GM12878 (cell line): Measurements from ENCODE around the gene GRM7. TPM values are rescaled to one million over a fixed set of nuclear protein-coding genes. Genes with fewer than 3 reads are reported as not detected.

Experiments used
- ATAC-seq: fragments of 200-7000 bp; cut with Tn5 transposase; 3 replicates; pipeline ENCODE4 v1.9.1; 2020; ENCODE audit warnings: mild to moderate bottlenecking, moderate library complexity
- BruUV-seq: library from RNA; stranded (reverse); fragments of 400-500 nt; replicated peaks from 2 replicates; lab custom pipeline; 2021; lab: Mats Ljungman, UMichigan
- CTCF ChIA-PET: fragments of 300-600 bp; sonication (Branson Sonifier 250); formaldehyde crosslinking; extraction: SDS; loops from one replicate; lab custom pipeline; 2021; ENCODE audit warnings: inconsistent platforms; lab: Yijun Ruan, JAX
- POLR2A ChIA-PET: fragments of 350-600 bp; formaldehyde crosslinking; extraction: SDS; loops from one replicate; lab custom pipeline; 2021; ENCODE audit warnings: inconsistent platforms; lab: Charles Lee
- RAD21 ChIA-PET: fragments of 300-600 bp; sonication (Branson Sonifier 250); formaldehyde crosslinking; loops from one replicate; lab custom pipeline; 2023; ENCODE audit warnings: antibody characterized with exemption; ENCODE audit not compliant: unreplicated experiment; lab: Charles Lee
- SMC1A ChIA-PET: fragments of 300-600 bp; sonication (Branson Sonifier 250); formaldehyde crosslinking; loops from one replicate; lab custom pipeline; 2023; ENCODE audit not compliant: unreplicated experiment, uncharacterized antibody; lab: Charles Lee
- DNase-seq: peaks from one replicate; pipeline ENCODE4 v3.0.0-alpha.2; 2011; ENCODE audit warnings: low read depth, low spot score
- FAIRE-seq: peaks from 3 replicates; lab custom pipeline; 2011; peaks lifted over from hg19 to GRCh38; lab: Jason Lieb, UNC
- H2AFZ ChIP-seq: 2 replicates; pipeline ENCODE4 v1.6.0; 2011; ENCODE audit warnings: low read depth, low read length, control low read depth; ENCODE audit not compliant: control insufficient read depth
- H3K27ac ChIP-seq: 2 replicates; pipeline ENCODE4 v1.5.1; 2011; ENCODE audit warnings: control low read depth; ENCODE audit not compliant: control insufficient read depth, insufficient read depth
- H3K27me3 ChIP-seq, 2 experiments: replicated peaks in 1 of 2; 2 replicates each; pipeline versions ENCODE4 v1.6.0 to v1.6.1; 2011; ENCODE audit warnings: low read length in 1 of 2; ENCODE audit not compliant: control insufficient read depth in 2 of 2, insufficient read depth in 2 of 2
- H3K36me3 ChIP-seq, 2 experiments: 2 replicates each; pipeline ENCODE4 v1.5.1; 2011; ENCODE audit warnings: low read length in 1 of 2; ENCODE audit not compliant: control insufficient read depth in 2 of 2, insufficient read depth in 2 of 2
- H3K4me1 ChIP-seq: 2 replicates; pipeline ENCODE4 v1.6.1; 2011; ENCODE audit warnings: mild to moderate bottlenecking, low read length, moderate library complexity, mixed read lengths; ENCODE audit not compliant: control insufficient read depth, insufficient read depth
- H3K4me2 ChIP-seq: 2 replicates; pipeline ENCODE4 v1.6.0; 2011; ENCODE audit warnings: control low read depth; ENCODE audit not compliant: control insufficient read depth, insufficient read depth
- H3K4me3 ChIP-seq: fragments of 200-600 bp; sonication (generic); 2 replicates; pipeline ENCODE4 v1.5.1; 2016
- H3K79me2 ChIP-seq: 2 replicates; pipeline ENCODE4 v1.6.0; 2011; ENCODE audit warnings: low read length; ENCODE audit not compliant: control insufficient read depth, insufficient read depth
- H3K9ac ChIP-seq: 2 replicates; pipeline ENCODE4 v1.8.0; 2011; ENCODE audit warnings: low read length, control low read depth, mixed read lengths; ENCODE audit not compliant: control insufficient read depth, insufficient read depth
- H3K9me3 ChIP-seq: replicated peaks from 3 replicates; pipeline ENCODE4 v1.5.1; 2011; ENCODE audit warnings: mild to moderate bottlenecking, low read length; ENCODE audit not compliant: control insufficient read depth, insufficient read depth
- H4K20me1 ChIP-seq: 2 replicates; pipeline ENCODE4 v1.6.0; 2011; ENCODE audit not compliant: control insufficient read depth, insufficient read depth
- CBX3 ChIP-seq: fragments of 200-600 bp; sonication (generic); IDR thresholded peaks from 2 replicates; pipeline ENCODE4 v1.6.1; 2016; ENCODE audit warnings: low read depth, borderline replicate concordance
- EED ChIP-seq: sonication (generic); IDR thresholded peaks from 2 replicates; pipeline ENCODE4 v1.6.1; 2016; ENCODE audit warnings: antibody characterized with exemption, low read depth
- ESRRA ChIP-seq: IDR thresholded peaks from 2 replicates; pipeline ENCODE4 v1.6.1; 2012; ENCODE audit warnings: mild to moderate bottlenecking, low read length, improper control_type of control experiment
- ETV6 ChIP-seq, 2 experiments: fragments of 450-650 bp in 1 of 2; IDR thresholded peaks in 1 of 2; conservative IDR thresholded peaks in 1 of 2; 2 replicates each; pipeline ENCODE4 v1.6.1; 2014; ENCODE audit warnings: antibody characterized with exemption in 1 of 2, borderline replicate concordance in 1 of 2, low read depth in 1 of 2, mild to moderate bottlenecking in 1 of 2, moderate library complexity in 1 of 2
- FOXM1 ChIP-seq: IDR thresholded peaks from 2 replicates; pipeline ENCODE4 v1.6.1; 2012; ENCODE audit warnings: low read depth, mild to moderate bottlenecking, inconsistent platforms, low read length, moderate library complexity
- GABPA ChIP-seq: IDR thresholded peaks from 2 replicates; pipeline ENCODE4 v1.6.1; 2014; ENCODE audit warnings: antibody characterized with exemption, low read depth, mild to moderate bottlenecking, inconsistent platforms
- IRF4 ChIP-seq: IDR thresholded peaks from 2 replicates; pipeline ENCODE4 v1.6.1; 2011; ENCODE audit warnings: low read depth, low read length
- JUNB ChIP-seq: IDR thresholded peaks from 2 replicates; pipeline ENCODE4 v1.6.1; 2016; ENCODE audit warnings: antibody characterized with exemption, mild to moderate bottlenecking
- MYB ChIP-seq: fragments of 150-350 bp; IDR thresholded peaks from 2 replicates; pipeline ENCODE4 v1.6.1; 2014; ENCODE audit warnings: mild to moderate bottlenecking, low read depth, low read length, borderline replicate concordance
- NFYB ChIP-seq: IDR thresholded peaks from 2 replicates; pipeline ENCODE4 v1.6.1; 2011; ENCODE audit warnings: low read depth, mild to moderate bottlenecking, low read length, improper control_type of control experiment, moderate library complexity; ENCODE audit not compliant: insufficient read depth
- POLR2AphosphoS5 ChIP-seq: IDR thresholded peaks from 2 replicates; pipeline ENCODE4 v1.6.1; 2011; ENCODE audit warnings: mild to moderate bottlenecking, low read length, inconsistent platforms
- RB1 ChIP-seq: fragments of 450-650 bp; formaldehyde crosslinking; IDR thresholded peaks from 2 replicates; pipeline ENCODE4 v1.6.1; 2017; ENCODE audit warnings: mild to moderate bottlenecking, borderline replicate concordance
- RBBP5 ChIP-seq: fragments of 200-600 bp; sonication (generic); conservative IDR thresholded peaks from 2 replicates; pipeline ENCODE4 v1.6.1; 2016
- SMC3 ChIP-seq: IDR thresholded peaks from 2 replicates; pipeline ENCODE4 v1.6.1; 2011; ENCODE audit warnings: low read length, improper control_type of control experiment, borderline replicate concordance
- TBL1XR1 ChIP-seq: IDR thresholded peaks from 2 replicates; pipeline ENCODE4 v1.6.1; 2012; ENCODE audit warnings: low read depth, low read length, improper control_type of control experiment
- WGBS: methylation state at CpG from one replicate; pipeline ENCODE4 v1.1.6; 2016; ENCODE audit warnings: low lambda C conversion rate; ENCODE audit not compliant: insufficient replicate concordance, insufficient coverage; ENCODE audit errors: missing lambda C conversion rate; 5-methylcytosine and 5-hydroxymethylcytosine counted together
- in situ Hi-C: fragments of 300-500 bp; cut with MboI; formaldehyde crosslinking; loops from 9 replicates; pipeline ENCODE4 v1.14.3; 2018; ENCODE audit warnings: mixed read lengths
- intact Hi-C: fragments of 100-400 bp; cut with micrococcal nuclease; formaldehyde crosslinking; loops from one replicate; pipeline ENCODE4 v1.14.2; 2022; ENCODE audit not compliant: unreplicated experiment
- polyA plus RNA-seq, 11 experiments: library from polyadenylated mRNA; depleted of rRNA in 4 of 11; unstranded in 6 of 11; stranded (reverse) in 5 of 11; fragments of >200 nt; fragmentation: Nextera tagmentation in 4 of 11; fragmentation: Illumina TruSeq in 1 of 11; extraction: Ambion mirVana in 4 of 11; extraction: Trizol in 1 of 11; gene quantifications; 1 replicate in 1 of 11; 2 replicates in 10 of 11; pipeline versions ENCODE4 v1.2.1 to v1.2.3, GENCODE V29; 2011 to 2016; ENCODE audit warnings: inconsistent platforms in 2 of 11, missing spikeins in 2 of 11, low read depth in 1 of 11
- total RNA-seq, 4 experiments: library from RNA; depleted of rRNA in 3 of 4; stranded (reverse); fragments of >200 nt in 3 of 4; fragmentation: Illumina TruSeq in 1 of 4; extraction: Trizol in 1 of 4; gene quantifications; 2 replicates each; pipeline versions ENCODE4 v1.2.1 to v1.2.3, GENCODE V29; 2013 to 2021
- TF ChIP-seq, protein P1 (sequence below): fragments of 450-650 bp; formaldehyde crosslinking; IDR thresholded peaks from 2 replicates; pipeline ENCODE4 v1.4.0; 2022; ENCODE audit warnings: mild to moderate bottlenecking, moderate library complexity

The GRM7 gene
- total and polyA plus RNA-seq, 10 of the 15 experiments (the other 5 are each of a cell fraction or from before 2014, with no cell fraction given) = not detected

- Histone ChIP-seq H3K9me3 (no peaks in the 10 kb centered on the region), H3K27me3 (no peaks in the 10 kb centered on the region), H3K4me2 (no peak overlapping the region), H3K4me3 (no peak overlapping the region), H2AFZ (no peak overlapping the region), H4K20me1 (no peaks in the 10 kb centered on the region), H3K9ac (no peak overlapping the region), H3K27ac (no peak overlapping the region), H3K4me1 (no peaks in the 10 kb centered on the region), H3K36me3 (no peaks in the 10 kb centered on the region), H3K79me2 (no peaks in the 10 kb centered on the region)
- FAIRE-seq (no peak), ATAC-seq (peak; percentile 62), DNase-seq (no peak)
- RAD21 ChIA-PET = no interaction called here
- CTCF ChIA-PET = no interaction called here
- 24% methylated on average over 7 of the region's 7 CpGs for WGBS
- intact Hi-C loops = no loop called here
- no TSS peak for BruUV-seq
- TF ChIP-seq NFYB (no peak), TBL1XR1 (no peak), EED (no peak), GABPA (no peak), RBBP5 (no peak), ETV6 (conservative IDR thresholded peaks at IDR 0.05 in 1 of 2, IDR thresholded peaks at IDR 0.05 in 1 of 2; ENCODE audit: borderline replicate concordance in 1 of 2, low read depth in 1 of 2) (no peak), MYB (no peak), FOXM1 (no peak), SMC3 (no peak), POLR2AphosphoS5 (no peak), JUNB (no peak), ESRRA (no peak), CBX3 (no peak), IRF4 (no peak), RB1 (no peak)
- TF ChIP-seq, protein P1, sequence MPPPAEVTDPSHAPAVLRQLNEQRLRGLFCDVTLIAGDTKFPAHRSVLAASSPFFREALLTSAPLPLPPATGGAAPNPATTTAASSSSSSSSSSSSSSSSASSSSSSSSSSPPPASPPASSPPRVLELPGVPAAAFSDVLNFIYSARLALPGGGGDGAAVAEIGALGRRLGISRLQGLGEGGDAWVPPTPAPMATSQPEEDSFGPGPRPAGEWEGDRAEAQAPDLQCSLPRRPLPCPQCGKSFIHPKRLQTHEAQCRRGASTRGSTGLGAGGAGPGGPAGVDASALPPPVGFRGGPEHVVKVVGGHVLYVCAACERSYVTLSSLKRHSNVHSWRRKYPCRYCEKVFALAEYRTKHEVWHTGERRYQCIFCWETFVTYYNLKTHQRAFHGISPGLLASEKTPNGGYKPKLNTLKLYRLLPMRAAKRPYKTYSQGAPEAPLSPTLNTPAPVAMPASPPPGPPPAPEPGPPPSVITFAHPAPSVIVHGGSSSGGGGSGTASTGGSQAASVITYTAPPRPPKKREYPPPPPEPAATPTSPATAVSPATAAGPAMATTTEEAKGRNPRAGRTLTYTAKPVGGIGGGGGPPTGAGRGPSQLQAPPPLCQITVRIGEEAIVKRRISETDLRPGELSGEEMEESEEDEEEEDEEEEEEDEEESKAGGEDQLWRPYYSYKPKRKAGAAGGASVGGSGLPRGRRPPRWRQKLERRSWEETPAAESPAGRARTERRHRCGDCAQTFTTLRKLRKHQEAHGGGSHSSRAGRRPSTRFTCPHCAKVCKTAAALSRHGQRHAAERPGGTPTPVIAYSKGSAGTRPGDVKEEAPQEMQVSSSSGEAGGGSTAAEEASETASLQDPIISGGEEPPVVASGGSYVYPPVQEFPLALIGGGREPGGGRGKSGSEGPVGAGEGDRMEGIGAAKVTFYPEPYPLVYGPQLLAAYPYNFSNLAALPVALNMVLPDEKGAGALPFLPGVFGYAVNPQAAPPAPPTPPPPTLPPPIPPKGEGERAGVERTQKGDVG (CRISPR knock-in tag) = no peak
- SMC1A ChIA-PET = no interaction called here
- in situ Hi-C loops = no loop called here
- POLR2A ChIA-PET = no interaction called here
These were observed 867.9 kb downstream of the GRM7 start for GRCh38 chr3:7728566-7729519.
